ENCODE measurements around the gene CAMK2A. TPM values are rescaled to one million over a fixed set of nuclear protein-coding genes. Genes with fewer than 3 reads are reported as not detected.

Gene CAMK2A
- total and polyA plus RNA-seq, 2 donors (not counting 1 experiment from before 2014, with no cell fraction given) = 2.1 to 3.1 TPM

GRCh38 chr5:150288361-150288760, 1.2 kb downstream of the CAMK2A start:
- no peaks in the 10 kb centered on the region for H3K27me3 ChIP-seq (ENCODE audit: control insufficient read depth, insufficient read depth, low read length)
- no peaks in the 10 kb centered on the region for H3K9me3 ChIP-seq (ENCODE audit: control insufficient read depth, insufficient read depth, low read depth, low read length)
- H3K4me2 ChIP-seq (ENCODE audit: extremely low read depth, insufficient read depth, low read length) = no peak overlapping the region
- no peak overlapping the region for H3K27ac ChIP-seq (ENCODE audit: insufficient read depth, low read length)
- H3K36me3 ChIP-seq (ENCODE audit: control insufficient read depth, insufficient read depth, low read length) = no peaks in the 10 kb centered on the region
- no peak for TF ChIP-seq EZH2 (IDR thresholded peaks at IDR 0.05; ENCODE audit: low read length, missing control alignments)
- TF ChIP-seq CTCF (conservative IDR thresholded peaks at IDR 0.05 in 1 of 2, IDR thresholded peaks at IDR 0.05 in 1 of 2; ENCODE audit: low read depth in 1 of 2, low read length in 2 of 2) = no peak
- H3K9ac ChIP-seq (ENCODE audit: insufficient read depth, low read length) = no peak overlapping the region
- H3K79me2 ChIP-seq (ENCODE audit: control insufficient read depth, insufficient read depth, low read length) = no peaks in the 10 kb centered on the region
- no peak overlapping the region for H2AFZ ChIP-seq (ENCODE audit: low read length)
- peaks cover 2% of the 10 kb centered on the region for H3K4me1 ChIP-seq (ENCODE audit: control insufficient read depth, extremely low read depth, insufficient read depth, low read length)
- H4K20me1 ChIP-seq (ENCODE audit: control insufficient read depth, extremely low read depth, insufficient read depth, low read length) = no peaks in the 10 kb centered on the region
- no peak overlapping the region for H3K4me3 ChIP-seq (replicated peaks in 1 of 4; ENCODE audit: control extremely low read depth in 1 of 4, insufficient read depth in 1 of 4, low read depth in 3 of 4, low read length in 4 of 4)
- DNase-seq (ENCODE audit: low read depth in 2 of 2) = no peak

- Histone ChIP-seq H3K4me3 (replicated peaks in 1 of 4; ENCODE audit: control extremely low read depth in 1 of 4, insufficient read depth in 1 of 4, low read depth in 3 of 4, low read length in 4 of 4) (no peak overlapping the region), H3K9me3 (ENCODE audit: control insufficient read depth, insufficient read depth, low read depth, low read length) (no peaks in the 10 kb centered on the region), H3K79me2 (ENCODE audit: control insufficient read depth, insufficient read depth, low read length) (no peaks in the 10 kb centered on the region), H3K36me3 (ENCODE audit: control insufficient read depth, insufficient read depth, low read length) (no peaks in the 10 kb centered on the region), H2AFZ (ENCODE audit: low read length) (no peak overlapping the region), H3K27me3 (ENCODE audit: control insufficient read depth, insufficient read depth, low read length) (no peaks in the 10 kb centered on the region), H3K4me2 (ENCODE audit: extremely low read depth, insufficient read depth, low read length) (no peak overlapping the region), H3K27ac (ENCODE audit: insufficient read depth, low read length) (no peak overlapping the region), H4K20me1 (ENCODE audit: control insufficient read depth, extremely low read depth, insufficient read depth, low read length) (no peaks in the 10 kb centered on the region), H3K9ac (ENCODE audit: insufficient read depth, low read length) (no peak overlapping the region), H3K4me1 (ENCODE audit: control insufficient read depth, extremely low read depth, insufficient read depth, low read length) (no peaks in the 10 kb centered on the region)
- TF ChIP-seq CTCF (conservative IDR thresholded peaks at IDR 0.05 in 1 of 2, IDR thresholded peaks at IDR 0.05 in 1 of 2; ENCODE audit: low read depth in 1 of 2, low read length in 2 of 2) (peak in 1 of 2 donors; percentile 26), EZH2 (IDR thresholded peaks at IDR 0.05; ENCODE audit: low read length, missing control alignments) (no peak)
- no peak for DNase-seq (ENCODE audit: low read depth in 2 of 2)
Observed at GRCh38 chr5:150286820-150287219, 2.8 kb downstream of the CAMK2A start.

- Histone ChIP-seq H2AFZ (ENCODE audit: low read length) (no peak overlapping the region), H3K4me1 (ENCODE audit: control insufficient read depth, extremely low read depth, insufficient read depth, low read length) (no peaks in the 10 kb centered on the region), H3K9ac (ENCODE audit: insufficient read depth, low read length) (no peak overlapping the region), H3K4me3 (replicated peaks in 1 of 4; ENCODE audit: control extremely low read depth in 1 of 4, insufficient read depth in 1 of 4, low read depth in 3 of 4, low read length in 4 of 4) (no peak overlapping the region), H3K79me2 (ENCODE audit: control insufficient read depth, insufficient read depth, low read length) (no peaks in the 10 kb centered on the region), H3K27me3 (ENCODE audit: control insufficient read depth, insufficient read depth, low read length) (no peaks in the 10 kb centered on the region), H3K36me3 (ENCODE audit: control insufficient read depth, insufficient read depth, low read length) (no peaks in the 10 kb centered on the region), H3K27ac (ENCODE audit: insufficient read depth, low read length) (no peak overlapping the region), H3K4me2 (ENCODE audit: extremely low read depth, insufficient read depth, low read length) (no peak overlapping the region), H3K9me3 (ENCODE audit: control insufficient read depth, insufficient read depth, low read depth, low read length) (no peaks in the 10 kb centered on the region), H4K20me1 (ENCODE audit: control insufficient read depth, extremely low read depth, insufficient read depth, low read length) (no peaks in the 10 kb centered on the region)
- TF ChIP-seq EZH2 (IDR thresholded peaks at IDR 0.05; ENCODE audit: low read length, missing control alignments) = no peak
- no peak for TF ChIP-seq CTCF (conservative IDR thresholded peaks at IDR 0.05 in 1 of 2, IDR thresholded peaks at IDR 0.05 in 1 of 2; ENCODE audit: low read depth in 1 of 2, low read length in 2 of 2)
- DNase-seq (ENCODE audit: low read depth in 2 of 2) = peak in 1 of 2 donors; percentile 61
Observed at GRCh38 chr5:150285114-150285513, 4.5 kb downstream of the CAMK2A start.

All from fibroblast of lung (primary cell).